ENCODE measurements around the gene SMIM23.

DNA sequence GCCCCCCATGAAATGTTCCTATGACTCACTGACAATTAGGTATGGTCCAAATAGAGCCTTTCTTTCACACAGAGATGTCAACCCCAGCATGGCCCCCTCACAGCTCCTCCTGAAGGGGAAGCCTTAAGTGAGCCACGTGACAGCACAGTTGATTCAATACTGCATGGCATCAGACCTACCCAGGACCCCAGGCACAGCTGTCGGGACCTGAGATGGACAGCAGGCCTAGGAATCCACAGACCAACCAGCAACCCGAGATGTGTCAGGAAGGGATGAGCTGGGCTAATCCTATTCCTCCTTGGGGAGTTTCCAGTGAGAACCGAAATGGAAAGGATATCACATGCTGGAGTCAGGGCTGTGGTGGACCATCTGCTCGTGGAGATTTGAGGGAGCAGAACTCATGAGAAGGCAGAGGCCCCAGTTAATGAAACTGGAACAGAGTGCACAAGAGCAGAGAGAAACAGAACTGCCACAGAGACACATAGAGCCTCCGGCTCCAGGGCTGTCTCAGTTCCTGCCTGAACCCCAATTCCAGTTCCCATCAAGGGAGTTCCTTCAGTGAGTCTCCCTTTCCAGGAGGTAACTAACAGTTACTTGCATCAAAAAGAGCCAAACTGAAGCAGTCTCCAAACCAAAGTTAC is 42.1 kb upstream of the SMIM23 start:
- TF ChIP-seq, protein P1, sequence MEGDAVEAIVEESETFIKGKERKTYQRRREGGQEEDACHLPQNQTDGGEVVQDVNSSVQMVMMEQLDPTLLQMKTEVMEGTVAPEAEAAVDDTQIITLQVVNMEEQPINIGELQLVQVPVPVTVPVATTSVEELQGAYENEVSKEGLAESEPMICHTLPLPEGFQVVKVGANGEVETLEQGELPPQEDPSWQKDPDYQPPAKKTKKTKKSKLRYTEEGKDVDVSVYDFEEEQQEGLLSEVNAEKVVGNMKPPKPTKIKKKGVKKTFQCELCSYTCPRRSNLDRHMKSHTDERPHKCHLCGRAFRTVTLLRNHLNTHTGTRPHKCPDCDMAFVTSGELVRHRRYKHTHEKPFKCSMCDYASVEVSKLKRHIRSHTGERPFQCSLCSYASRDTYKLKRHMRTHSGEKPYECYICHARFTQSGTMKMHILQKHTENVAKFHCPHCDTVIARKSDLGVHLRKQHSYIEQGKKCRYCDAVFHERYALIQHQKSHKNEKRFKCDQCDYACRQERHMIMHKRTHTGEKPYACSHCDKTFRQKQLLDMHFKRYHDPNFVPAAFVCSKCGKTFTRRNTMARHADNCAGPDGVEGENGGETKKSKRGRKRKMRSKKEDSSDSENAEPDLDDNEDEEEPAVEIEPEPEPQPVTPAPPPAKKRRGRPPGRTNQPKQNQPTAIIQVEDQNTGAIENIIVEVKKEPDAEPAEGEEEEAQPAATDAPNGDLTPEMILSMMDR (conservative IDR thresholded peaks at IDR 0.05; ENCODE audit: low read depth, low read length): no peak
- TF ChIP-seq EZH2phosphoT487 (IDR thresholded peaks at IDR 0.05; ENCODE audit: borderline replicate concordance, low read length): no peak
